A673 (cell line): ENCODE data around the gene MYO1D.

Experiments used
- EZH2 ChIP-seq: fragments of 200-600 bp; sonication (generic); IDR thresholded peaks from 2 replicates; pipeline ENCODE4 v1.6.1; 2017; ENCODE audit warnings: borderline replicate concordance, low read depth, mild to moderate bottlenecking, mixed read lengths, antibody characterized with exemption, low read length; ENCODE audit not compliant: poor library complexity, severe bottlenecking
- TF ChIP-seq, protein P1 (sequence below): fragments of 300-800, 200-600 bp; sonication (generic); conservative IDR thresholded peaks from 2 replicates; pipeline ENCODE4 v1.5.1; 2017; ENCODE audit warnings: low read depth, mild to moderate bottlenecking, antibody characterized with exemption, low read length, moderate library complexity, mixed read lengths

GRCh38 chr17:32525122-32525521 lies 351.8 kb downstream of the MYO1D start:
- TF ChIP-seq, protein P1, sequence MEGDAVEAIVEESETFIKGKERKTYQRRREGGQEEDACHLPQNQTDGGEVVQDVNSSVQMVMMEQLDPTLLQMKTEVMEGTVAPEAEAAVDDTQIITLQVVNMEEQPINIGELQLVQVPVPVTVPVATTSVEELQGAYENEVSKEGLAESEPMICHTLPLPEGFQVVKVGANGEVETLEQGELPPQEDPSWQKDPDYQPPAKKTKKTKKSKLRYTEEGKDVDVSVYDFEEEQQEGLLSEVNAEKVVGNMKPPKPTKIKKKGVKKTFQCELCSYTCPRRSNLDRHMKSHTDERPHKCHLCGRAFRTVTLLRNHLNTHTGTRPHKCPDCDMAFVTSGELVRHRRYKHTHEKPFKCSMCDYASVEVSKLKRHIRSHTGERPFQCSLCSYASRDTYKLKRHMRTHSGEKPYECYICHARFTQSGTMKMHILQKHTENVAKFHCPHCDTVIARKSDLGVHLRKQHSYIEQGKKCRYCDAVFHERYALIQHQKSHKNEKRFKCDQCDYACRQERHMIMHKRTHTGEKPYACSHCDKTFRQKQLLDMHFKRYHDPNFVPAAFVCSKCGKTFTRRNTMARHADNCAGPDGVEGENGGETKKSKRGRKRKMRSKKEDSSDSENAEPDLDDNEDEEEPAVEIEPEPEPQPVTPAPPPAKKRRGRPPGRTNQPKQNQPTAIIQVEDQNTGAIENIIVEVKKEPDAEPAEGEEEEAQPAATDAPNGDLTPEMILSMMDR: no peak
- TF ChIP-seq EZH2: no peak
